H1 (cell line): ENCODE results near the gene CIT.

Experiments
- ATF2 ChIP-seq: IDR thresholded peaks from 2 replicates; pipeline ENCODE4 v1.6.1; 2012; ENCODE audit warnings: low read length, inconsistent platforms
- CTCF ChIP-seq, 3 experiments: IDR thresholded peaks; 1 replicate in 2 of 3; 2 replicates in 1 of 3; pipeline versions ENCODE4 v1.5.1 to v1.6.1; 2011; ENCODE audit warnings: low read length in 3 of 3, mild to moderate bottlenecking in 3 of 3, inconsistent platforms in 2 of 3, low read depth in 1 of 3, moderate library complexity in 1 of 3; ENCODE audit not compliant: insufficient read depth in 1 of 3; ENCODE audit errors: control extremely low read depth in 1 of 3
- EP300 ChIP-seq, 2 experiments: IDR thresholded peaks; 1 replicate in 1 of 2; 2 replicates in 1 of 2; pipeline ENCODE4 v1.6.1; 2011 to 2012; ENCODE audit warnings: low read depth in 2 of 2, low read length in 2 of 2, mild to moderate bottlenecking in 2 of 2, borderline replicate concordance in 1 of 2, inconsistent platforms in 1 of 2, moderate library complexity in 1 of 2
- GTF2F1 ChIP-seq: IDR thresholded peaks from 2 replicates; pipeline ENCODE4 v1.6.1; 2012; ENCODE audit warnings: low read depth, low read length, improper control_type of control experiment, borderline replicate concordance
- PHF8 ChIP-seq: fragments of 200-600 bp; sonication (generic); conservative IDR thresholded peaks from 2 replicates; pipeline ENCODE4 v1.7.1; 2012; ENCODE audit warnings: low read depth, mild to moderate bottlenecking, inconsistent platforms, low read length, moderate library complexity

GRCh38 chr12:119725523-119725922 is 151.6 kb downstream of the CIT start:
- TF ChIP-seq ATF2 (no peak), GTF2F1 (no peak), EP300 (IDR thresholded peaks at IDR 0.05; ENCODE audit: borderline replicate concordance in 1 of 2, low read depth in 2 of 2, low read length in 2 of 2) (no peak), PHF8 (no peak), CTCF (IDR thresholded peaks at IDR 0.05; ENCODE audit: control extremely low read depth in 1 of 3, insufficient read depth in 1 of 3, low read depth in 1 of 3, low read length in 3 of 3) (no peak)
